SK-N-SH (cell line): ENCODE results near the gene MON1B.

Source experiments
- EP300 ChIP-seq, 2 experiments: IDR thresholded peaks; 2 replicates each; pipeline versions ENCODE4 v1.4.0 to v1.6.1; 2012; ENCODE audit warnings: borderline replicate concordance in 1 of 2, low read depth in 1 of 2, low read length in 1 of 2
- EZH2phosphoT487 ChIP-seq: fragments of 200-600 bp; sonication (generic); IDR thresholded peaks from 2 replicates; pipeline ENCODE4 v1.6.1; 2017; ENCODE audit warnings: low read depth, mixed run types, mild to moderate bottlenecking, antibody characterized with exemption, moderate library complexity, borderline replicate concordance
- FOXM1 ChIP-seq: IDR thresholded peaks from 2 replicates; pipeline ENCODE4 v1.4.0; 2012; ENCODE audit warnings: low read depth, mild to moderate bottlenecking
- JUND ChIP-seq: IDR thresholded peaks from 2 replicates; pipeline ENCODE4 v1.4.0; 2012
- NRF1 ChIP-seq: IDR thresholded peaks from 2 replicates; pipeline ENCODE4 v1.6.1; 2012; ENCODE audit warnings: low read depth, mild to moderate bottlenecking, low read length
- REST ChIP-seq: IDR thresholded peaks from 2 replicates; pipeline ENCODE4 v1.6.1; 2012; ENCODE audit warnings: mild to moderate bottlenecking, low read depth, low read length, moderate library complexity
- SIN3A ChIP-seq: IDR thresholded peaks from 2 replicates; pipeline ENCODE4 v1.6.1; 2012; ENCODE audit warnings: low read depth, mild to moderate bottlenecking, low read length, moderate library complexity, borderline replicate concordance
- SMC3 ChIP-seq: IDR thresholded peaks from 2 replicates; pipeline ENCODE4 v1.6.1; 2012; ENCODE audit warnings: low read depth, low read length, improper control_type of control experiment
- TF ChIP-seq, protein P1 (sequence below): fragments of 200-600 bp; sonication (generic); IDR thresholded peaks from 2 replicates; pipeline ENCODE4 v1.6.1; 2017; ENCODE audit warnings: antibody characterized with exemption, mild to moderate bottlenecking, moderate library complexity

- TF ChIP-seq SMC3 = no peak
- TF ChIP-seq NRF1 = no peak
- TF ChIP-seq, protein P1, sequence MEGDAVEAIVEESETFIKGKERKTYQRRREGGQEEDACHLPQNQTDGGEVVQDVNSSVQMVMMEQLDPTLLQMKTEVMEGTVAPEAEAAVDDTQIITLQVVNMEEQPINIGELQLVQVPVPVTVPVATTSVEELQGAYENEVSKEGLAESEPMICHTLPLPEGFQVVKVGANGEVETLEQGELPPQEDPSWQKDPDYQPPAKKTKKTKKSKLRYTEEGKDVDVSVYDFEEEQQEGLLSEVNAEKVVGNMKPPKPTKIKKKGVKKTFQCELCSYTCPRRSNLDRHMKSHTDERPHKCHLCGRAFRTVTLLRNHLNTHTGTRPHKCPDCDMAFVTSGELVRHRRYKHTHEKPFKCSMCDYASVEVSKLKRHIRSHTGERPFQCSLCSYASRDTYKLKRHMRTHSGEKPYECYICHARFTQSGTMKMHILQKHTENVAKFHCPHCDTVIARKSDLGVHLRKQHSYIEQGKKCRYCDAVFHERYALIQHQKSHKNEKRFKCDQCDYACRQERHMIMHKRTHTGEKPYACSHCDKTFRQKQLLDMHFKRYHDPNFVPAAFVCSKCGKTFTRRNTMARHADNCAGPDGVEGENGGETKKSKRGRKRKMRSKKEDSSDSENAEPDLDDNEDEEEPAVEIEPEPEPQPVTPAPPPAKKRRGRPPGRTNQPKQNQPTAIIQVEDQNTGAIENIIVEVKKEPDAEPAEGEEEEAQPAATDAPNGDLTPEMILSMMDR = no peak
- no peak for TF ChIP-seq EP300 (IDR thresholded peaks at IDR 0.05; ENCODE audit: borderline replicate concordance in 1 of 2, low read depth in 1 of 2, low read length in 1 of 2)
- TF ChIP-seq FOXM1 = no peak
- no peak for TF ChIP-seq EZH2phosphoT487
- no peak for TF ChIP-seq REST
- no peak for TF ChIP-seq SIN3A
- TF ChIP-seq JUND = no peak
These were observed 47.6 kb downstream of the MON1B start for GRCh38 chr16:77238593-77238992.
